ENCODE measurements around the gene MGAT5.

MGAT5 gene

DNA sequence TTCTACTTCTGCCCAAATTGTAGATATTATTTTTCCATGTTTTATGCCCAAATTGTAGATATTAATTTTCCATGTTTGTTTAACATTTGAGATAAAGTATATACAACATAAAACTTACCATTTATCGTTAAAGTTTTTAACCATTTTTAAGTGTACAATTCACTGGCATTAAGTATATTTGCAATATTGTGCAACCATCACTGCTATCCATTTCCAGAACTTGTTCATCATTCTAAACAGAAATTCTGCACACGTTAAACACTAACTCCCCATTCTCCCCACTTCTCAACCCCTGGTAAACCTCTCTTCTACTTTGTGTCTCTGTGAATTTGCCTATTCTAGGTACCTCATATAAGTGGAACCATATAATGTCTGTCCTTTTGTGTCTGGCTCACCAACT, 162.1 kb downstream of the MGAT5 start:
- DNase-seq = no peak

DNA sequence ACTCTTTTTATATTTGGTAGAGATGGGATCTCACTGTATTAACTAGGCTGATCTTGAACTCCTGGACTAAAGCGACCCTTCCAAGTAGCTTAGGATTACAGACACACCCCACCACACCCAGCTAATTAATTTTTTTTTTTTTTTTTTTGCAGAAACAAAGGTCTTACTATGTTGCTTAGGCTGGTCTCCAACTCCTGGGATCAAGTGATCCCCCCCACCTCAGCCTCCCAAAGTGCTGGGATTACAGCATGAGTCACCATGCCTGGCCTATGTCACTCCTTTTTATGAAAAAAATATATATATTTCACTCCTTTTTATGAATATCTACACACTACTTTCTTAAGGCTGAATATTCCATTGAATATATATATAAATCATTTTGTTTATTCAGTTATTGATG, 162.8 kb downstream of the MGAT5 start:
- no peak for DNase-seq

DNA sequence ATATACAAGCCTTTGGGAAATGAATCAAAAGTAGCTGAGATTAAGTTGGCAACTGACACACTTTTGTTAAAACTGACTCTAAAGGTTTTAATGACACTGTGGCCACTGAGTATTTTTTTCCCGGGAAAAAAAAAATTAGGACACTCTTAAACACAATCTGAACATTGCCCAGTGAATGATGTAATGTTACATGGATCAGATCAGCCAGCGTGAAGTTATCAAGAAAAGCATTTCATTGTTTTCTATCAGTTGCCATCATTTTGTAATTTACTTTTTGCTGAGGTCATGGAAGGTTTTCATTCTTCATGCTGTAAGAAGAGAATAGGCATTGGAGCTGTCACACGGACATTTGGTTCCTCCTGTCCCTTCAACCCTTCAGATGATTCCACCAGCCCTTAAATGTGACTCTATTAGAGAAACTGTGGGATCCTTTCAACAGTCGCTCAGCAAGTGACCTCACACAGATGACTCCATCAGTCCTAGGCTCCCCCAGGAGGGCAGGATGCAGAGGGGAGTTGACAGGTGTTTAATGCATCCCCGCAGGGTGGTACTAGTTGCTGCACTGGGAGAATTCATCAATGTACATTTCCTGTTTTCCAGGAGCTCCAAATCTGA, 164.2 kb downstream of the MGAT5 start:
- no peak for DNase-seq

DNA sequence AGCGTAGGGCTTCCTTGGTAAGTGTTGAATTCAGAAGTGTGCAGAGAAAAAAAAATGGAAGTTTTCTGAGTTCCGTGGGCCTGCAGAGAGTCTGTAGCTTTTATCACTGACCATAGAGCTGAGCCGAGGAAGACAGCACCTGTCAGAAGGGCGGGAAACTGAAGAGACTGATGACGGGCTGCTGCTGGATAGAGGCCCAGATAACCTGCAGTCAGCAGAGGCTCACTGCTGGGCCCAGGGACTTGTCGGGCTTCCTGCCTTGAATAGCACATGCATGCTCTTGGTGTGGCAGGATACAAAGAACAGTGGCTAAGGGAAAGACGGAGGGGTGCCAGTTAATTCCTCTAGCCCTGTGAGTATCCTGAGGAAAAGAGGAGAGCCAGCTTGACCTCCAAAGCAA, 166.4 kb downstream of the MGAT5 start:
- peak in 2 of 58 donors; percentile 6 to 12 for DNase-seq

DNA sequence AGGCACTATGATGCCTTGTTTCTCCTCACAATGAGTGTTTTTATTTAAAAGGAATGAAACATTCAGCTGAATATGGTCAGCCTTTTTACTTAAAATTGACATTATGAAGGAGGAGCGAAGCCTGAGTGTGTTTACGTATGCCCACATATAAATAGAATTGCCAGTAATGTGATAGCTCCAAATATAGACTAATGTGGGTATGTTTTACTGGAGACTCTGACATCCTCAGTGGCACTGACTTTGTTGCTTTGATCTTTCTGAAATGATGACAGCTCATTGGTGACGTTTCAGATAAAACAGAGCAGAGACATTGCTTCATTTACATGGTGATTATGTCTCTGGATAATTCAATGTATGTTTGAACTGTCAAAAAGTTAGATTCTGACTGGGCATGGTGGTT, 167.0 kb downstream of the MGAT5 start:
- no peak for DNase-seq

DNA sequence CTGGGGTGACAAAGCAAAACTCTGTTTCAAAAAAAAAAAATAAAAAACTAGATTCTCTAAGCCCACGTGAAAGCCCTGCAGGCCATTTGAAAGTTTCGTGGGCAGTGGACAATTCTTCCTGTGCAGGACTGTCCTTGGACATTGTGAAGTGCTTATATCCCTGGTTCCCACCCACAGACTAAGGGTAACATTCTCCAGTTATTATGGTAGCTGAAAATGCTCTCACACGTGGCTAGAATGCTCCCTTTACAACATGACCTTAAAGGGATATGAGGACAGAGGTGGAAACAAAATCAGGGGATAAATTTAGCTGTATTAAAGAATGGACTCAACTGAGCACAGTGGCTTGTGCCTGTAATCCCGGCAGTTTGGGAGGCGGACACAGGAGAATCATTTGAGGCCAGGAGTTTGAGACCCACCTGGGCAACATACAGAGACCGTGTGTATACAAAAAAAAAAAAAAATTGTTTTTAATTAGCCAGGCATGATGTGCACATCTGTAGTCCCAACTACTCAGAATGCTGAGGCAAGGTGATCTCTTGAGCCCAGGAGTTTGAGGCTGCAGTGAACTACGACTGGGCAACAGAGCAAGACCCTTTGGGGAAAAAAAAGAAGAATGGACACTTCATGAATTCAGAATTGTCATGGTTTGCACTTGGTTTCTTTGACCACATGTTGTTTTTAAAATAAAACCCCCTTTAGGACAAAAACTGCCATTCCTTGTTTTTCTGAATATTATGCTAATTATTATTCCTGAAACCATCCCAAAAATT, 167.9 kb downstream of the MGAT5 start:
- no peak for DNase-seq

DNA sequence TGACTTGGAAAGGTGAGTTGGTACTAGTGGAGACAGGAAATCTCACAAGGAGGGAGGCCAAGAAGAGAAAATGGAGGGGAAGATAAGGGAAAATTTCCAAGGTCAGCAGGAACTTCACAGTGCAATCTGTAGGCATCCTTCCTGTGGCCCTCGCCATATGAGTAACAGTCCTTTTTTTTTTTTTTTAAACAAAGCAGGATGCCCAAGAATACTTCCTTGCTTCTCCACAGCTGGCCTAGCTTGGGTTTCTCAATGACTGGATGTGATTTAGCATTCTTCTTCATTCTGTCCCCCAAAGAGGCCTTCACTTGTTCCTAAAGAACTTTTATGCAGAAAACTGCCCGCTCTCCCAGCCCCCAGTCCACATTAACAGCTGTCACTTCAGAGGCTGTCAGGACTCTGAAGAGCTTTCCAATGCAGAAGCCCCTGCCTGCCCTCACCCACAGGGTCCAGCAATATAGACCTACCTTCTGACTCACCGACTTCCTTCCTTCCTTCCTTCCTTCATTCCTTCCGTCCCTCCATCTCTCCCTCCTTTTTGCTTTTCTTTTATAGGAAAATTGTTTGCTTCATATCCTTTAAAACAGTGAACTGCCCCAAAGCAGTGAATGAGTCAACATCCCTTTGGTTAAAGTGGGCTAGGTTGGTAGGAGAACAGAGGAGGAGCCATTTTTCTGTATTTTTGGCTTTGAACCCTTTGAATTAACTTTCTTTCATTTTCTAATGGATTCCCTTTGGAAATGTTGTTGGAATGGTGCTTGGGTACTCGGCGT, 172.0 kb downstream of the MGAT5 start:
- no peak for DNase-seq

DNA sequence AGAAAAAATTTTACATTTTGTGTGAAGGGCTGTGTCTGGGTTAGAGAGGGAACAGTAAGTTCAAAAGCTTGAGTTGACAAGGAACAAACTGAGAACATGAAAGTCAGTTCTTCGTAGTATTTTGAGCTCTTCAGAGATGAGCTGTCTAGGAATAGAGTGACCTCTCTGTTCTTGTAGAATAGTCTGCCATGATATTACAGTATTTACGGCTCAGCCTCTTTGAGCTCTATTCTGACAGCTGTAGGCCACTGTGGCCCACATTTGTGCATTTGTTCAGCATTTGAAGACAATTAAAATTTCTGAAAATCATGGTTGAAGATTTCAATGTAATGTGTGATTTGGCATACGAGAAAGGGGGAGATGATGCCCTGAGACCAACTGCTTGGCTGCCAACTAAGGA, 172.8 kb downstream of the MGAT5 start:
- no peak for DNase-seq

DNA sequence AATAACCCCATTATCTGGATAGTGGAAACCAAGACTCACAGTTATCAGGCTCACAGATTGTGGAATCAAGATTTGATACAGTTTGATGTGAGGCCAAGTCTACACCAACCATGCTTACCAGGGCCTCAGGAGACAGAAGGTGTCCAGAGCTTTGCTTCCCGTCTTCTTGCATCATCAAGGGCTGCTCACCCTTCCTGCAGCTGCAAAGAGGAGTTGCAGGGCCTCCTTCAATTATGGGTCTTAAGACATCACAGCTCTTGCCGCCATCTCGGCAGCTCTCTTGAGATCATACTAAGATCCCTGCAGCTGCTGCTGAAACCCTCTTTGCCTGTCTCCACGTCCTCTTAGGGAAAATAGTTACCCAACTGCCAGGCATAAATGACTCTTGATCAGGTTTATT, 176.0 kb downstream of the MGAT5 start:
- no peak for DNase-seq

DNA sequence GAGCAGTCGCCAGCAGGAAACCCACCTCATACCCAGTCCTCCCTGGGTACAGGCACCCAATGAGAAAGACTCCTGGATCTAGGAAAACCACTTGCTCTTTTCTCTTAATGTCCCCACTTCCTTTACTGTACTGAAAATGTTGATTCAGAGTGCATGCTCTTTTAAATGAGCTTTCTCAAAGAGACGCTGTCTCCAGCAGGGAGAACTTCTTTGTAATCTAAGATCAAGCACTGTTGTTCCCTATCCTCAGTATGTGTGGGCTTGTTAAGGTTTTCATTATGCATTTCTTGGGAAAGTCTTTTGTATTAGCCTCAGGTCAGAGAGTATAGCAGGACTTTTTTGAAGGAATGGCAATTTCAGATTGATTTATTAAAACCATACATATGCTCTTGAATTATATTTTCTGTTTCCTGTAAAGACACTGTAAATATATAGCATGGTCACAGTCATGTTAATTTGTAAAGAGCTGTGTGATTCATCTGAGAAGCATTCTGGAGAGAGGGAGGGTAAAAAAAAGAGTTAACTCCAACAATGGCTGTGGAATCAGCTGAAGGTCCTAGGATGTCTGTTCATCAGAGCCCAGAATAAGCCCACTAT, 178.1 kb downstream of the MGAT5 start:
- DNase-seq = no peak

DNA sequence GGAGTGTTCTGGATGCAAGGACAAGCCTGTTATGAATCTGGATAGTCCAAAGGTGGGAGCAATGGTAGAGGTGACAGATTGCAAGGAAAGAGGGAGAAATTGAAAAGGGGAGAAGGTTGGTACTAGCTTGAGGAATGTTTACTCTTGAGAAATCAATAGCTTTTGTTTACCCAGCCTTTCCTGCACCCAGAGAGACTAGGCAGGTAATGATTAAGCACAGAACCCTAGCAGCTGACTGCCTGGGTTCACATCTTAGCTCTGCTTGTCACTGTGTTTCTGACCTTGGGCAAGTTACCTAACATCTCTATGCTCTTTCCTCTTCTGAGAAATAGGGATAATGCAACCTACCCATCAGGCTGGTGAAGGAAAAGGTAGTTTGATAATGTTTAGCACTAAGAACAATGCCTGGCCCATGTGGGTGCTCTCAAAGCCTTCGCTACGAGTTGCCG, 178.6 kb downstream of the MGAT5 start:
- no peak for DNase-seq

DNA sequence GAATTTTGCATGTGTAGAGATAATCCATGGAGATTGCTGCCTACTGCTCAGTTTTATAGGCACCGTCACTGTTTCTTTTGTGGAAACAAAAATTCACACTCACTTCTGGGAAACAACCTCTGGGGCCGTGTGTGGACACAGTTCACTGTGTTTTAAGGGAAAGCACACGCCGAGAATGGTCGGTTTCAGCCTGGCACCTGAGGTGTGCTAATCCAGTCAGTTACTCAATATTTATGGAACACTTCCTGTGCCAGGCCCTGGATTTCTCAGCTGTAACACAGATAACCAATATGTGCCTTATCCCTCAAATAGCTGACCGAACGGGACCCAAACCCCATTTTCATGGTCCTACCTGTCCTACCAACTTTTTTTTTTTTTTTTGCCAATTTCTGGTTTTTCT, 179.6 kb downstream of the MGAT5 start:
- no peak for DNase-seq

DNA sequence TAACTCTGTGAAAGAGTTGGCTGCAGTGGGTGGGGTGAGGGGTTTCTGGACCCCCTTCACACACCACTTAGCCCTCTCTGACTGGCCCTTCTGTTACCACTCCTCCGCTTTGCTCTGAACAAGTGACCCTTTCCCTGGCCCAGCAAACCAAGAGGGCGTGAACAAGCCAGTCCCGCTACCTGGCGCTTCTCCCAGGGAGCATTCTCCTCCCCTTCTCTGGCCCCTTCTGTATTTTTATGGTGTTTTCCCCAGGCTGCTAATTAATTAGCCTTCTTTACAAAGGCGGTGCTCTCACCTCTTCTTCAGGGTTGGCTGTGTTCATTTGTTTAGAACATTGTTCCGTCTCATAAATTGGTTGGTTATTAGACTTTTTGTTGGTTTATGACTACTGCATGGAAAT, 180.1 kb downstream of the MGAT5 start:
- peak in 14 of 58 donors; percentile 3 to 62 (median 24) for DNase-seq

DNA sequence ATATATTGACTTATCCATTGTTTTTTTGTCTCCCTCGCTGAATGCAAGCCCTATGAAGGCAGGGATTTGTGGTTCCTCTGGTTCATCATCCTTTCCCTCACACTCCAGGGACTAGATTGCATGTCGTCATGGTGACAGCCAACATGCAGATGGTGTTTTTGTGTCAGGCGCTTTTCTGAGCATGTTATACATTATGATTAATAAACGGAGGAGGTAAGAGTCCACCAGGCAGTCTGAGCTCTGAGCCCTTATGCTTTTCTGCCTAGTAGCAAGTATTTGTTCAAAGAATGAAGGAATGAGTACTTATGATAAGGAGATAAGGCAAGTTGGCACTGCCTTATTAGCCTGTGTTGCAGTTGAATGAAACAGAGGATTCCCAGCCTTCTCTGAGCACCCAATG, 181.6 kb downstream of the MGAT5 start:
- DNase-seq = no peak

DNA sequence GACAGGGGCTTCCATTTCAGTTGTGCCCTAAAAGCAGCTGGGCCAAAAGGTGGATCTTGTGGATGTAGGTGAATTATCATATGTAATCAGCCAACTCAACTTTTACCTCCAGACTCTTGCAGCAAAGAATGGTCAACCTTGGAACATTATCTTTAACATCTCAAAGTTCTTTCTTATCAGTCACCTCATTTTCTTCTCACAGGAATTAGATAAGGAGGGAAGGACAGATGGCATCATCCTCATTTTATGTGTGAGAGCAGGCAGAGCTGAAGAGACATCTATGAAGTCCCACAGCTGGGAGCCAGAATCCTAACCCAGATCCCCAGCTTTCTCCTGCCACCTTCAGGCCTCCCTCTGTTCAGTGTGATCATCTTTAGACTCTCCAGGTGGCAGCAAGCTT, 182.1 kb downstream of the MGAT5 start:
- no peak for DNase-seq

DNA sequence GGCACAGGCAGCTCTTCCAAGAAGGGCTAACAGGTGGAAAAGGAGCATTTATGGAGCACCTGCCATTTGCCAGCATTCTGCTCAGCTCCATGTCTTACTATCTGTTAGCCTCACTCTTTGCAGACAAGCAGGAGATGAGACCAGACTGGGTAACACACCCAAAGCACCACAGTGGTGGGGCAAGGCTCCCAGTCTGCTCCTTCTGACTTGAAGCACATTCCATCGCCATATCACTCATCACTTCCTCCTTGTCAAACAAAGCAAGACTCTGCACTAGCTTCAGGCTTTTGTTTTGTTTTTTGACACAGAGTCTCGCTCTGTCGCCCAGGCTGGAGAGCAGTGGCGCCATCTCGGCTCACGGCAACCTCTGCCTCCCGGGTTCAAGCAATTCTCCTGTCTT, 182.8 kb downstream of the MGAT5 start:
- DNase-seq = no peak

DNA sequence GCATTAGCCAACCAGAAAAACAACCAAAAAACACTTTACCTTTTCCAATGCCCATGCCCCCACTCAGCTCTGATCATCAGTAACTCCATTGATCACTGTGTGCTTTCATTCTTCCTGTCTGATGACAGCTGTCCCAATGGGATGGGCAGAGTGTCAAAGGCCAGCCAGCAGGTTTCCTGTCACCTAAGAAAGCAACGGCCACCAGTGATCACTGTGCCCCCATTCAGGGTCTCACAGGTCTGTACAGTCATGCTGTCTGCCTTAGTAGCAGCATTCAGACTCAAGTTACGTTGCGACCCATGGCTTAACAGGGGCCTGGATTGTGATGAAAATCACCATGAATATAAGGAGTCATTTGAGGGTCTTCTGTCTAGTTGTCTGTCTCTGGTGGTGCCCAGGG, 184.5 kb downstream of the MGAT5 start:
- DNase-seq = no peak

DNA sequence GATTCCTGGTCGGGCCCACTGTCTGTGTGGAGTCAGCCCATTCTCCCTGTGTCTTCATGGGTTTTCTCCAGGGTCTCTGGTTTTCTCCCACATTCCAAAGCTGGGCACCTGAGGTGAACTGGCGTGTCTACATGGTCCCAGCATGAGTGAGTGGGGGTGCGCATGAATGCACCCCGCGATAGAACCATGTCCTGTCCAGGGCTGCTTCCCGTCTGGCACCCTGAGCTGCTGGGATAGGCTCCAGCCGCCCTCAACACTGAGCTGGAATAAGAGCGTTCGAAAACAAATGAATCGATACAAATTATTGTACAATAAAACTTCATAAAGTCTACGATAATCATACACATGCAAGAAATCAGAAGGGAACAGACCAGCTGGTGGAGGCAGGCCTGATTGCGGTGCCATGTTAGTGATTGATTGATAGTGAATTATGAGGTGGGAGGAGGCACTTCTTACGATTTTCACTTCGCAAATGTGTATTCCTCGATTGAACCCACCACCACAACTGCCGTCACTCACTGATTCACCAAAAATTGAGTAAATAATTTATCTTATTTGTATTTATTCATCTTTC, 186.6 kb downstream of the MGAT5 start:
- no peak for DNase-seq

DNA sequence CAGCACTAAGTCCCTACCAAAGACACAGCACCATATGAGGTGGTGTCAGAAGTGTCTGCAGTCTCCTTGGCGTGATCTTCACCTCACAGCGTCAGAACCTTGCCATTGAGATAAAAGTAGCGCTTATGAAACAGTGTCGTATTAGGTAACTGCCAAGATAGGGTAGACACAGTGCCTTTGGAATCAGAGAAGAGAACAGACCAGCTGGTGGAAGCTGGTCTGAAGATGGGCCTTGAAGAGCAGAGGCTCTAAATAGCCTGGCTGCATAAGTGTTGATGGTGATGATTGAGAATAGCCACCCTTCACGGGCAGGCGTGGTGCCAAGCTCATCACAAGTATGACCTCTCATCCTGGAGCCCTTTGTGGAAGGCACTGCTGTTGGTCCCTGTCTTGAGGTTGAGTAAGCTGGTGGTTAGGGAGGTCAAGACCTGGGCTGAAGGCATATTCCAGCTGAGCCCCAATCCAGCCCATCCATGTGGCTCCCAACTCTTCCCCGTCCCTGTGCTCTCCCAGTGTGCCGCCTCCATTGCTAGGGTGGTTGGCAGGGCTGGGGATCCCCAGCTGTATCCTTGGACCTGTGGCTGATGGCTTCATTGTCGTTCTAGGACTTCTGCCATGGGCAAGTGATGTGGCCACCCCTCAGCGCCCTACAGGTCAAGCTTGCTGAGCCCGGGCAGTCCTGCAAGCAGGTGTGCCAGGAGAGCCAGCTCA, 187.4 kb downstream of the MGAT5 start:
- no peak for DNase-seq

DNA sequence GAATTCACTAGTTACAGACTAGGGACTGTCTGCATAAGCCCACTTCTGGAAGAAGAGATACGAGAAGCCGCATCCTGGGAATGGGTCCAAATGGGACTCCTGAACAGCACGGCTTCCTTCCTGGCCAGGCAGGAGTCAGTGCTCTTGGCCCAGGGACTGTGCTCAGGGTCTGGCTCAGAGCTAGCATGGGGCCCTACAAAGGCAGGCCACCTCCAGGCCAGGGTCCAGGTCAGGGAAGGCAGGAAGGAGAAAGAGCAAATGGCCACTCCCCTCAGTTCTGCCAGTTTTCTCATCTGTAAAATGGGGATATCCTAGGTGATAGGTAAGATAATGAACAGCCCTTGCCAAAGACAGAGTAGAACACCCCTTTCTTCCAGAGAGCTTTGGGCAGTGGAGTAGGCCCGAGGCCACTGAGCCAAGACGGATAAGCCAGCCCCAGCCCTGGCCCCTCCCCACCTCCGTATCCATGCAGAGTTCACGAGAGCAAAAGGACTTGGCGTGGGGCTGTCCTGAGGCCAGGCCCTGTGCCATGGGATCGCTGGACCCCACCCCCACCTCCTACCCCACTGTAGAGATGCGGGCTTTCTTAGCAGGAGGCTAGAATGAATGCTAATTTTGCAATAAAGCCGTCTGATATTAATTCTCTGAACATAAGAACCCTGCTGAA, 190.1 kb downstream of the MGAT5 start:
- DNase-seq = no peak
